CD4-positive, alpha-beta T cell (primary cell): Measurements from ENCODE around the gene CROCC2. TPM values are rescaled to one million over a fixed set of nuclear protein-coding genes. Genes with fewer than 3 reads are reported as not detected.

Experiments
- ATAC-seq: fragments of 200-7000 bp; cut with Tn5 transposase; one replicate; pipeline ENCODE4 v1.10.0; 2022; ENCODE audit warnings: mild to moderate bottlenecking; ENCODE audit not compliant: poor library complexity
- CTCF ChIA-PET: fragments of 350-600 bp; sonication (Branson Sonifier 250); formaldehyde crosslinking; loops from one replicate; lab custom pipeline; 2021; ENCODE audit warnings: antibody characterized with exemption, inconsistent platforms; lab: Charles Lee
- POLR2A ChIA-PET: fragments of 350-600 bp; sonication (Branson Sonifier 250); formaldehyde crosslinking; loops from one replicate; lab custom pipeline; 2021; ENCODE audit warnings: antibody characterized with exemption, inconsistent platforms; lab: Charles Lee
- DNase-seq, 14 experiments: peaks; one replicate each; pipeline ENCODE4 v3.0.0-alpha.2; 2013 to 2020; ENCODE audit warnings: mixed read lengths in 2 of 14
- H3K27ac ChIP-seq, 2 donors: one replicate each; pipeline versions ENCODE4 v1.5.1 to v1.7.0; 2013; ENCODE audit warnings: low read length in 2 of 2, low read depth in 1 of 2, mild to moderate bottlenecking in 1 of 2
- H3K27me3 ChIP-seq, 2 experiments: 1 replicate in 1 of 2; 2 replicates in 1 of 2; pipeline versions ENCODE4 v1.6.1 to v1.7.0; 2013; ENCODE audit warnings: low read length in 2 of 2, control low read depth in 1 of 2, mild to moderate bottlenecking in 1 of 2, moderate library complexity in 1 of 2; ENCODE audit not compliant: insufficient read depth in 2 of 2, control insufficient read depth in 1 of 2
- H3K36me3 ChIP-seq: one replicate; pipeline ENCODE4 v1.6.1; 2013; ENCODE audit warnings: low read length, control low read depth; ENCODE audit not compliant: insufficient read depth
- H3K4me1 ChIP-seq: one replicate; pipeline ENCODE4 v1.6.1; 2013; ENCODE audit warnings: low read length, control low read depth; ENCODE audit not compliant: insufficient read depth
- H3K4me3 ChIP-seq: one replicate; pipeline ENCODE4 v1.5.1; 2013; ENCODE audit warnings: mild to moderate bottlenecking, low read length, moderate library complexity
- H3K9me3 ChIP-seq, 2 experiments: 1 replicate in 1 of 2; 2 replicates in 1 of 2; pipeline versions ENCODE4 v1.6.1 to v1.7.0; 2013; ENCODE audit warnings: low read length in 2 of 2, mild to moderate bottlenecking in 2 of 2, control low read depth in 1 of 2, moderate library complexity in 1 of 2; ENCODE audit not compliant: control insufficient read depth in 1 of 2, insufficient read depth in 1 of 2
- H3K27ac Mint-ChIP-seq: one replicate; pipeline ENCODE4 v1.8.0; 2020; ENCODE audit warnings: mixed read lengths
- H3K27me3 Mint-ChIP-seq: one replicate; pipeline ENCODE4 v1.8.0; 2021; ENCODE audit warnings: mixed read lengths
- H3K36me3 Mint-ChIP-seq: one replicate; pipeline ENCODE4 v1.8.0; 2021; ENCODE audit warnings: low read depth, mixed read lengths
- H3K4me1 Mint-ChIP-seq: one replicate; pipeline ENCODE4 v1.8.0; 2021; ENCODE audit warnings: low read depth, mixed read lengths
- H3K4me3 Mint-ChIP-seq: one replicate; pipeline ENCODE4 v1.8.0; 2020; ENCODE audit warnings: mild to moderate bottlenecking, mixed read lengths
- H3K9me3 Mint-ChIP-seq: one replicate; pipeline ENCODE4 v1.8.0; 2020; ENCODE audit warnings: mixed read lengths
- CTCF ChIP-seq: fragments of 200-600 bp; IDR thresholded peaks from one replicate; pipeline ENCODE4 v1.8.0; 2022; ENCODE audit warnings: antibody characterized with exemption, mild to moderate bottlenecking
- intact Hi-C, 2 experiments: fragments of 100-400 bp; cut with DNase I in 1 of 2; cut with micrococcal nuclease in 1 of 2; formaldehyde crosslinking; loops; one replicate each; pipeline versions ENCODE4 v1.15.1 to v1.9.0; 2023 to 2025; cut with DNase I, micrococcal nuclease
- total RNA-seq, 174 experiments: library from RNA in 2 of 174; stranded (reverse) in 2 of 174; gene quantifications; one replicate each; pipeline ENCODE4 v1.2.3 and lab custom pipeline; 2021 to 2026

CROCC2 gene
- total RNA-seq, 2 experiments from 2014 or later, result not detected

- ChIA-PET CTCF (no interaction called here), POLR2A (no interaction called here)
- ATAC-seq (no peak), DNase-seq (no peak)
- Histone ChIP-seq H3K4me3 (no peak overlapping the region), H3K27me3 (peaks cover 29 to 31% of the 10 kb centered on the region in 2 experiments), H3K27ac (no peak overlapping the region), H3K36me3 (no peaks in the 10 kb centered on the region), H3K4me1 (peaks cover 3% of the 10 kb centered on the region), H3K9me3 (peaks cover 0 to 4% of the 10 kb centered on the region in 2 experiments)
- intact Hi-C loops, result loop anchor here (2.0 to 10.0 kb wide), 3 partner anchors 159 to 239 kb away; partner anchors contain the start of gene PPP1R7 (in 2 of the 2)
- Mint-ChIP-seq H3K27ac (no peak overlapping the region), H3K36me3 (no peaks in the 10 kb centered on the region), H3K27me3 (peaks cover 19% of the 10 kb centered on the region), H3K4me3 (no peak overlapping the region), H3K4me1 (no peaks in the 10 kb centered on the region), H3K9me3 (no peaks in the 10 kb centered on the region)
- no peak for TF ChIP-seq CTCF
Observed at GRCh38 chr2:240915526-240916341, 9.6 kb downstream of the CROCC2 start.

GRCh38 chr2:240916571-240917008, 10.5 kb downstream of the CROCC2 start:
- H3K4me3 Mint-ChIP-seq, result no peak overlapping the region
- POLR2A ChIA-PET, result no interaction called here
- Histone ChIP-seq H3K36me3 (no peaks in the 10 kb centered on the region), H3K9me3 (peaks cover 0 to 4% of the 10 kb centered on the region in 2 experiments), H3K4me1 (peaks cover 3% of the 10 kb centered on the region), H3K27me3 (peaks cover 29 to 31% of the 10 kb centered on the region in 2 experiments), H3K27ac (no peak overlapping the region), H3K4me3 (no peak overlapping the region)
- no peaks in the 10 kb centered on the region for H3K4me1 Mint-ChIP-seq
- CTCF ChIA-PET, result no interaction called here
- no peaks in the 10 kb centered on the region for H3K9me3 Mint-ChIP-seq
- H3K36me3 Mint-ChIP-seq, result no peaks in the 10 kb centered on the region
- peak in 1 of 14 experiments; percentile 3 for DNase-seq
- H3K27ac Mint-ChIP-seq, result no peak overlapping the region
- H3K27me3 Mint-ChIP-seq, result peaks cover 16% of the 10 kb centered on the region
- ATAC-seq, result no peak
- TF ChIP-seq CTCF, result no peak
- intact Hi-C loops, result loop anchor here (10.0 kb wide), 2 partner anchors 158 to 238 kb away; partner anchors contain the start of gene PPP1R7 (in 1 of the 2)

GRCh38 chr2:240917009-240917683, 11.0 kb downstream of the CROCC2 start:
- CTCF ChIA-PET, result no interaction called here
- intact Hi-C loops, result loop anchor here (10.0 kb wide), 2 partner anchors 158 to 238 kb away; partner anchors contain the start of gene PPP1R7 (in 1 of the 2)

More at GRCh38 chr2:240917009-240917683, 11.0 kb downstream of the CROCC2 start:
- no peak for TF ChIP-seq CTCF
- no peak overlapping the region for H3K4me3 ChIP-seq
- no peak overlapping the region for H3K27ac Mint-ChIP-seq
- H3K4me1 Mint-ChIP-seq, result no peaks in the 10 kb centered on the region
- ATAC-seq (no peak), DNase-seq (peak in 1 of 14 experiments; percentile 5)
- no peak overlapping the region for H3K4me3 Mint-ChIP-seq
- no peak overlapping the region for H3K27ac ChIP-seq
- peaks cover 3% of the 10 kb centered on the region for H3K4me1 ChIP-seq
- no peaks in the 10 kb centered on the region for H3K9me3 Mint-ChIP-seq
- POLR2A ChIA-PET, result no interaction called here
- H3K36me3 Mint-ChIP-seq, result no peaks in the 10 kb centered on the region
- H3K27me3 Mint-ChIP-seq, result peaks cover 10% of the 10 kb centered on the region
- H3K36me3 ChIP-seq, result no peaks in the 10 kb centered on the region
- peaks cover 0 to 4% of the 10 kb centered on the region in 2 experiments for H3K9me3 ChIP-seq
- H3K27me3 ChIP-seq, result peaks cover 27 to 31% of the 10 kb centered on the region in 2 experiments
